Esophagus muscularis mucosa (tissue), 4 donors: ENCODE results near the gene POC1A.

Experiments used
- EP300 ChIP-seq: sonication (generic); formaldehyde crosslinking; IDR thresholded peaks from one replicate; pipeline ENCODE4 v1.6.1; 2017; ENCODE audit warnings: antibody characterized with exemption
- POLR2A ChIP-seq: fragments of 450-650 bp; IDR thresholded peaks from one replicate; pipeline ENCODE4 v1.6.1; 2017; ENCODE audit warnings: antibody characterized with exemption, moderate library complexity, mild to moderate bottlenecking, low read depth
- POLR2AphosphoS5 ChIP-seq, 2 donors: sonication (generic); formaldehyde crosslinking; IDR thresholded peaks; one replicate each; pipeline ENCODE4 v1.6.1; 2017; ENCODE audit warnings: antibody characterized with exemption in 2 of 2
- TF ChIP-seq, protein P1 (sequence below), 3 experiments: fragments of 200-600 bp in 2 of 3; fragments of 450-650 bp in 1 of 3; sonication (generic) in 2 of 3; IDR thresholded peaks; one replicate each; pipeline ENCODE4 v1.5.1; 2017 to 2019; ENCODE audit warnings: antibody characterized with exemption in 3 of 3, mild to moderate bottlenecking in 2 of 3, moderate library complexity in 1 of 3

DNA sequence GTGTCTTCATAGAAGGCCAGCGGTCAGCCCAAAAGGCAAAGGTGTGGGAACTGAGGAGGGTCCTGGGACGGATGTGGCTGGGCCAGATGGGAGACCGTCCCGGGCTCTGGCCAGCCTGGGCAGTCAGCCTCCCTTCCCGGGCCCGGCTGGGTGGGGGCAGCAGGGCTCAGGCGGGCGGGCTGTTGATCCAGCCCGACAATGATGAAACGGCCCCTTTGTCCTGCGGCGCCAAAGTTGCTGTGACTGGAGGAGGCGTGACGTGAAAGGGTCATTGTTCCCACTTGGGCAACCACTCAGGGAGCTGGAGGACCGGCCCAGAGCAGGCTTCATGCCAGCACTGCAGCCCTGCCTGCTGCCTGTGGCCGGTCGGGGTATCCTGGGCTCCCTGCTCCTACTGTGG is 114.4 kb downstream of the POC1A start:
- TF ChIP-seq, protein P1, sequence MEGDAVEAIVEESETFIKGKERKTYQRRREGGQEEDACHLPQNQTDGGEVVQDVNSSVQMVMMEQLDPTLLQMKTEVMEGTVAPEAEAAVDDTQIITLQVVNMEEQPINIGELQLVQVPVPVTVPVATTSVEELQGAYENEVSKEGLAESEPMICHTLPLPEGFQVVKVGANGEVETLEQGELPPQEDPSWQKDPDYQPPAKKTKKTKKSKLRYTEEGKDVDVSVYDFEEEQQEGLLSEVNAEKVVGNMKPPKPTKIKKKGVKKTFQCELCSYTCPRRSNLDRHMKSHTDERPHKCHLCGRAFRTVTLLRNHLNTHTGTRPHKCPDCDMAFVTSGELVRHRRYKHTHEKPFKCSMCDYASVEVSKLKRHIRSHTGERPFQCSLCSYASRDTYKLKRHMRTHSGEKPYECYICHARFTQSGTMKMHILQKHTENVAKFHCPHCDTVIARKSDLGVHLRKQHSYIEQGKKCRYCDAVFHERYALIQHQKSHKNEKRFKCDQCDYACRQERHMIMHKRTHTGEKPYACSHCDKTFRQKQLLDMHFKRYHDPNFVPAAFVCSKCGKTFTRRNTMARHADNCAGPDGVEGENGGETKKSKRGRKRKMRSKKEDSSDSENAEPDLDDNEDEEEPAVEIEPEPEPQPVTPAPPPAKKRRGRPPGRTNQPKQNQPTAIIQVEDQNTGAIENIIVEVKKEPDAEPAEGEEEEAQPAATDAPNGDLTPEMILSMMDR (IDR thresholded peaks at IDR 0.05): no peak
- no peak for TF ChIP-seq POLR2A
- TF ChIP-seq EP300: no peak
- peak in 1 of 2 donors; percentile 53 for TF ChIP-seq POLR2AphosphoS5 (IDR thresholded peaks at IDR 0.05)
